Gastrocnemius medialis (tissue), 4 donors: Measurements from ENCODE around the gene FAM118A. TPM values are rescaled to one million over a fixed set of nuclear protein-coding genes. Genes with fewer than 3 reads are reported as not detected.
A peak's percentile ranks its signal among the peaks of the same experiment; 100 is the strongest.

ENCODE experiments used
- ATAC-seq, 2 donors: fragments of 150-250 bp; one replicate each; pipeline ENCODE4 v1.9.1; 2016
- DNase-seq, 2 donors: peaks; one replicate each; pipeline ENCODE4 v3.0.0-alpha.2; 2019
- H3K27ac ChIP-seq, 4 donors: fragments of 200-600 bp; sonication (generic); 1 replicate in 1 of 4; 2 replicates in 3 of 4; pipeline ENCODE4 v1.5.1; 2016 to 2018; ENCODE audit warnings: mild to moderate bottlenecking in 2 of 4, moderate library complexity in 1 of 4
- H3K27me3 ChIP-seq, 3 donors: fragments of 200-600 bp; sonication (generic) in 2 of 3; 1 replicate in 1 of 3; 2 replicates in 2 of 3; pipeline versions ENCODE4 v1.5.1 to v1.6.0; 2016 to 2019; ENCODE audit warnings: mild to moderate bottlenecking in 1 of 3, moderate library complexity in 1 of 3
- H3K36me3 ChIP-seq, 2 donors: fragments of 200-600 bp; sonication (generic) in 1 of 2; one replicate each; pipeline ENCODE4 v1.5.1; 2017 to 2018
- H3K4me1 ChIP-seq, 2 donors: fragments of 200-600 bp; sonication (generic) in 1 of 2; one replicate each; pipeline ENCODE4 v1.5.1; 2016 to 2017; ENCODE audit warnings: mild to moderate bottlenecking in 2 of 2
- H3K4me3 ChIP-seq, 4 donors: fragments of 200-600 bp; sonication (generic) in 3 of 4; 1 replicate in 1 of 4; 2 replicates in 3 of 4; pipeline ENCODE4 v1.5.1; 2016 to 2019; ENCODE audit warnings: mild to moderate bottlenecking in 2 of 4
- H3K9me3 ChIP-seq, 3 donors: fragments of 200-600 bp; sonication (generic) in 2 of 3; 1 replicate in 1 of 3; 2 replicates in 2 of 3; pipeline ENCODE4 v1.5.1; 2016 to 2019
- CTCF ChIP-seq, 5 experiments: fragments of 450-650 bp in 3 of 5; fragments of 200-600 bp in 2 of 5; sonication (generic) in 2 of 5; IDR thresholded peaks in 4 of 5; conservative IDR thresholded peaks in 1 of 5; 1 replicate in 4 of 5; 2 replicates in 1 of 5; pipeline ENCODE4 v1.5.1; 2016 to 2019; ENCODE audit warnings: antibody characterized with exemption in 5 of 5, mild to moderate bottlenecking in 3 of 5, moderate library complexity in 3 of 5
- POLR2A ChIP-seq, 2 donors: fragments of 450-650 bp; IDR thresholded peaks; one replicate each; pipeline ENCODE4 v1.6.1; 2017; ENCODE audit warnings: antibody characterized with exemption in 2 of 2, mild to moderate bottlenecking in 2 of 2, moderate library complexity in 2 of 2
- in situ Hi-C, 4 donors: fragments of 200-750 bp; cut with MboI; loops; one replicate each; pipeline versions ENCODE4 v1.15.0 to v1.8.0; 2017; ENCODE audit warnings: low sequenced_read_pairs in 4 of 4
- intact Hi-C: fragments of 100-400 bp; cut with DNase I; formaldehyde crosslinking; loops from one replicate; pipeline ENCODE4 v1.15.1; 2023; ENCODE audit warnings: low total_unique reads
- total RNA-seq, 4 donors: library from RNA; depleted of rRNA; stranded (reverse); fragments of >200 nt; gene quantifications; one replicate each; pipeline versions ENCODE4 v1.1.0 to v1.2.3, GENCODE V29; 2016

FAM118A gene
- total RNA-seq, 4 donors from 2014 or later: 4.1 to 30.0 (median 24.2) TPM

GRCh38 chr22:45330548-45330947 is 20.8 kb downstream of the FAM118A start:
- peaks cover 0 to 15% of the 10 kb centered on the region in 2 donors for H3K36me3 ChIP-seq
- ATAC-seq: no peak
- no peaks in the 10 kb centered on the region for H3K27me3 ChIP-seq
- TF ChIP-seq POLR2A (IDR thresholded peaks at IDR 0.05): no peak
- no peak for TF ChIP-seq CTCF (IDR thresholded peaks at IDR 0.05 in 4 of 5, conservative IDR thresholded peaks at IDR 0.05 in 1 of 5)
- H3K4me1 ChIP-seq: peaks cover 54 to 56% of the 10 kb centered on the region in 2 donors
- H3K9me3 ChIP-seq: no peaks in the 10 kb centered on the region
- in situ Hi-C loops (no loop called here), intact Hi-C loops (no loop called here)
- DNase-seq: no peak
- H3K4me3 ChIP-seq: no peak overlapping the region
- peak overlapping the region; percentile 88 to 91 (median 90) for H3K27ac ChIP-seq

GRCh38 chr22:45331486-45331885 is 21.8 kb downstream of the FAM118A start:
- Histone ChIP-seq H3K36me3 (peaks cover 0 to 15% of the 10 kb centered on the region in 2 donors), H3K9me3 (no peaks in the 10 kb centered on the region), H3K27ac (peak overlapping the region; percentile 88 to 91 (median 90)), H3K4me1 (peaks cover 63 to 65% of the 10 kb centered on the region in 2 donors), H3K27me3 (no peaks in the 10 kb centered on the region), H3K4me3 (no peak overlapping the region)
- peak in 1 of 2 donors; percentile 66 for DNase-seq
- TF ChIP-seq POLR2A (IDR thresholded peaks at IDR 0.05) (peak in 1 of 2 donors; percentile 27), CTCF (IDR thresholded peaks at IDR 0.05 in 4 of 5, conservative IDR thresholded peaks at IDR 0.05 in 1 of 5) (no peak)
- ATAC-seq: no peak
- in situ Hi-C loops: no loop called here
- intact Hi-C loops: no loop called here

- TF ChIP-seq CTCF (IDR thresholded peaks at IDR 0.05 in 4 of 5, conservative IDR thresholded peaks at IDR 0.05 in 1 of 5) (no peak), POLR2A (IDR thresholded peaks at IDR 0.05) (peak in 1 of 2 donors; percentile 11)
- no peaks in the 10 kb centered on the region for H3K9me3 ChIP-seq
- peaks cover 68 to 70% of the 10 kb centered on the region in 2 donors for H3K4me1 ChIP-seq
- ATAC-seq (no peak), DNase-seq (no peak)
- no peaks in the 10 kb centered on the region for H3K27me3 ChIP-seq
- in situ Hi-C loops: no loop called here
- no peak overlapping the region for H3K4me3 ChIP-seq
- intact Hi-C loops: no loop called here
- H3K36me3 ChIP-seq: peaks cover 0 to 14% of the 10 kb centered on the region in 2 donors
- peak overlapping the region; percentile 88 to 91 (median 90) for H3K27ac ChIP-seq
Observed at GRCh38 chr22:45332001-45332400, 22.3 kb downstream of the FAM118A start.

DNA sequence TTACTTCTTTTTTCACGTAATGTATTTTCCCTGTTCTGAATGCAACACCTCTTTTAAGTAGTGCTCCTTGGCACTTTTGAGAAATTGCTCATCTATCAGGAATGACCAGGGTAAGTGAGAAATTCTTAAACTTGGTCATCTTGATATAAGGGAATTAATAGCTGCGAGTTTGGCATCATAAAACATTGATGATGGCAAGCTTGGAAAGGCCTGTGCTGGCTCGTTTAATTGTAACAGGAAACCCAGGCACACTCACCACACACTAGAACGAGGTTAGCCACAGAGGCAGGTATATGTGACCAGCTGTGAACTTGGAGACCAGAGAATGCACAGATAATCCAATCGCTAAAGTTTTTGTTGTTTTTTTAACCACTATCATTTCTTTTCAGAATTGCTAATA is 24.3 kb downstream of the FAM118A start:
- H3K4me3 ChIP-seq: no peak overlapping the region
- no peaks in the 10 kb centered on the region for H3K9me3 ChIP-seq
- no peaks in the 10 kb centered on the region for H3K27me3 ChIP-seq
- TF ChIP-seq POLR2A (IDR thresholded peaks at IDR 0.05) (no peak), CTCF (IDR thresholded peaks at IDR 0.05 in 4 of 5, conservative IDR thresholded peaks at IDR 0.05 in 1 of 5) (no peak)
- peaks cover 71 to 80% of the 10 kb centered on the region in 2 donors for H3K4me1 ChIP-seq
- intact Hi-C loops (loop anchor here (2.0 kb wide), 1 partner anchor 43 kb away; no protein-coding TSS in a partner anchor), in situ Hi-C loops (no loop called here)
- DNase-seq: peak; percentile 36 to 48
- peak overlapping the region; percentile 88 to 91 (median 90) for H3K27ac ChIP-seq
- peak; percentile 19 to 22 for ATAC-seq
- H3K36me3 ChIP-seq: peaks cover 0 to 14% of the 10 kb centered on the region in 2 donors

- in situ Hi-C loops: no loop called here
- no peak for DNase-seq
- H3K4me3 ChIP-seq: no peak overlapping the region
- H3K9me3 ChIP-seq: no peaks in the 10 kb centered on the region
- peak; percentile 11 to 19 for ATAC-seq
- H3K4me1 ChIP-seq: peaks cover 71 to 78% of the 10 kb centered on the region in 2 donors
- H3K27me3 ChIP-seq: no peaks in the 10 kb centered on the region
- no peak for TF ChIP-seq POLR2A (IDR thresholded peaks at IDR 0.05)
- no peak for TF ChIP-seq CTCF (IDR thresholded peaks at IDR 0.05 in 4 of 5, conservative IDR thresholded peaks at IDR 0.05 in 1 of 5)
- H3K36me3 ChIP-seq: peaks cover 0 to 14% of the 10 kb centered on the region in 2 donors
- peak overlapping the region; percentile 88 to 91 (median 90) for H3K27ac ChIP-seq
- intact Hi-C loops: loop anchor here (2.0 kb wide), 1 partner anchor 44 kb away; no protein-coding TSS in a partner anchor
Observed at GRCh38 chr22:45334528-45334927, 24.8 kb downstream of the FAM118A start.
